AG09309 (cell line): ENCODE data around the gene ARHGAP10.
A peak's percentile ranks its signal among the peaks of the same experiment; 100 is the strongest.

ENCODE experiments used
- DNase-seq: peaks from one replicate; pipeline ENCODE4 v3.0.0-alpha.2; 2010; ENCODE audit warnings: low read depth
- H3K4me3 ChIP-seq: 2 replicates; pipeline ENCODE4 v1.5.1; 2011; ENCODE audit warnings: mild to moderate bottlenecking, low read depth, low read length, moderate library complexity; ENCODE audit not compliant: control insufficient read depth
- TF ChIP-seq, protein P1 (sequence below): IDR thresholded peaks from 2 replicates; pipeline ENCODE4 v1.5.1; 2011; ENCODE audit warnings: mild to moderate bottlenecking, low read depth, low read length, inconsistent platforms; ENCODE audit not compliant: insufficient read depth, control insufficient read depth; ENCODE audit errors: missing control alignments

Gene ARHGAP10

DNA sequence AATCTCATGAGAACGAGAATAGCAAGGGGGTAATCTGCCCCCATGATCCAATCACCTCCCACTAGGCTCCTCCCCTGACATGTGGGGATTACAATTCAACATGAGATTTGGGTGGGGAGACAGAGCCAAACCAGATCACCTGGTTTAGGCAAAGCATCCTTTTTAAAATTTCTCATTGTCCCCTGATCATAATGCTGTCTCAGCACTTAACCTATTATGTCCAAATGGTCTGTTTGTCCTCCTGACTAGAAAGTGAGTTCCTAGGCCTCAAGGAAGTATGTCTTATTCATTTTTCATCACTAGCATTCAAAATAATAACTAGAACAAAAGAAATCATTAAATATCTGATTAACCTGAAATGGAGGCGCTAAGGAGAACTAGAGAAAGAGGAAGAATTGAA lies 40.1 kb upstream of the ARHGAP10 start:
- TF ChIP-seq, protein P1, sequence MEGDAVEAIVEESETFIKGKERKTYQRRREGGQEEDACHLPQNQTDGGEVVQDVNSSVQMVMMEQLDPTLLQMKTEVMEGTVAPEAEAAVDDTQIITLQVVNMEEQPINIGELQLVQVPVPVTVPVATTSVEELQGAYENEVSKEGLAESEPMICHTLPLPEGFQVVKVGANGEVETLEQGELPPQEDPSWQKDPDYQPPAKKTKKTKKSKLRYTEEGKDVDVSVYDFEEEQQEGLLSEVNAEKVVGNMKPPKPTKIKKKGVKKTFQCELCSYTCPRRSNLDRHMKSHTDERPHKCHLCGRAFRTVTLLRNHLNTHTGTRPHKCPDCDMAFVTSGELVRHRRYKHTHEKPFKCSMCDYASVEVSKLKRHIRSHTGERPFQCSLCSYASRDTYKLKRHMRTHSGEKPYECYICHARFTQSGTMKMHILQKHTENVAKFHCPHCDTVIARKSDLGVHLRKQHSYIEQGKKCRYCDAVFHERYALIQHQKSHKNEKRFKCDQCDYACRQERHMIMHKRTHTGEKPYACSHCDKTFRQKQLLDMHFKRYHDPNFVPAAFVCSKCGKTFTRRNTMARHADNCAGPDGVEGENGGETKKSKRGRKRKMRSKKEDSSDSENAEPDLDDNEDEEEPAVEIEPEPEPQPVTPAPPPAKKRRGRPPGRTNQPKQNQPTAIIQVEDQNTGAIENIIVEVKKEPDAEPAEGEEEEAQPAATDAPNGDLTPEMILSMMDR = no peak
- H3K4me3 ChIP-seq = no peak overlapping the region
- DNase-seq = no peak

DNA sequence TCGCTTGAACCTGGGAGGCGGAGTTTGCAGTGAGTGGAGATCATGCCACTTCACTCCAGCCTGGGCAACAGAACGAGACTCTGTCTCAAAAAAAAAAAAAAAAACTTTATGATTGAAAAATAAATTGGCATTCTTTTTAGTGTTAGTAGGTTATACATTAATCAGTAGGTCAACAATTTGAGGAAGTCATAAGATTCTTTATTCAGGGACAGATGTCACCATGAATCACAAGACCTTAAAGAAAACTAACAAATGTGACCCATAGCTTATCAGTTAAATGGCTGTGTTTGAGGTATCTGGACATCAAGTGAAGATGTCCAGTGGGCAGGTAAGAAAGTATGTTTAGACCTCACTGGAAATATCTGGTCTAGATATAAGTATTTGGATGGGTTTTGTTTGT lies 38.7 kb upstream of the ARHGAP10 start:
- TF ChIP-seq, protein P1 = no peak
- no peak for DNase-seq
- no peak overlapping the region for H3K4me3 ChIP-seq

- TF ChIP-seq, protein P1 = no peak
- no peak for DNase-seq
Measured at GRCh38 chr4:147696866-147697265, 35.0 kb upstream of the ARHGAP10 start.

DNA sequence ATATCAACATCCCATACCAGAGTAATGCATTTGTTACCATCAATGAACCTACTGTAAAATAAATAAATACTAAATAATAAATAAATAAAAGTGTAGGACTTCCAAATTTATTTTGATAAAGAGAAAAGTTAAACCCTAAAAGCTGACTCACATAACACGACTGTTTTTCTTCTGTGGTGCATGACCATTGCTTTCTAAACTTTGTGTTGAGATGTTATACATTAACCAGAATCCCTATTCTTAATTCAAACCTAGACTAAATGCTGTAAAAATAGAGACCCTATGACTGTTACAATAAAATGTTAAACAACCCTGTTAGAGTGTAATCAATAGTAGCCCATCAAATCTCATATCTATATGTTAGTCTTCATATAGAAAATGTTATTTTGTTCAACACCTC lies 27.0 kb upstream of the ARHGAP10 start:
- TF ChIP-seq, protein P1 = no peak
- no peak for DNase-seq

More at GRCh38 chr4:147696866-147697265, 35.0 kb upstream of the ARHGAP10 start:
- no peak overlapping the region for H3K4me3 ChIP-seq

GRCh38 chr4:147707892-147708672 lies 23.8 kb upstream of the ARHGAP10 start:
- no peak for DNase-seq
- no peak overlapping the region for H3K4me3 ChIP-seq
- TF ChIP-seq, protein P1 = peak; percentile 78

More for the DNA sequence above, 27.0 kb upstream of the ARHGAP10 start:
- no peak overlapping the region for H3K4me3 ChIP-seq

- no peak overlapping the region for H3K4me3 ChIP-seq
- no peak for DNase-seq
- TF ChIP-seq, protein P1 = no peak
Measured at GRCh38 chr4:147709999-147710398, 21.9 kb upstream of the ARHGAP10 start.
